GM19467 (cell line): ENCODE results near the gene H2BK1.
A peak's percentile ranks its signal among the peaks of the same experiment; 100 is the strongest.

Experiments used
- ATAC-seq: cut with Tn5 transposase; IDR thresholded peaks from one replicate; pipeline ENCODE4 v1.9.1; 2021; ENCODE audit warnings: mild to moderate bottlenecking, moderate library complexity; ENCODE audit not compliant: unreplicated experiment

The H2BK1 gene

DNA sequence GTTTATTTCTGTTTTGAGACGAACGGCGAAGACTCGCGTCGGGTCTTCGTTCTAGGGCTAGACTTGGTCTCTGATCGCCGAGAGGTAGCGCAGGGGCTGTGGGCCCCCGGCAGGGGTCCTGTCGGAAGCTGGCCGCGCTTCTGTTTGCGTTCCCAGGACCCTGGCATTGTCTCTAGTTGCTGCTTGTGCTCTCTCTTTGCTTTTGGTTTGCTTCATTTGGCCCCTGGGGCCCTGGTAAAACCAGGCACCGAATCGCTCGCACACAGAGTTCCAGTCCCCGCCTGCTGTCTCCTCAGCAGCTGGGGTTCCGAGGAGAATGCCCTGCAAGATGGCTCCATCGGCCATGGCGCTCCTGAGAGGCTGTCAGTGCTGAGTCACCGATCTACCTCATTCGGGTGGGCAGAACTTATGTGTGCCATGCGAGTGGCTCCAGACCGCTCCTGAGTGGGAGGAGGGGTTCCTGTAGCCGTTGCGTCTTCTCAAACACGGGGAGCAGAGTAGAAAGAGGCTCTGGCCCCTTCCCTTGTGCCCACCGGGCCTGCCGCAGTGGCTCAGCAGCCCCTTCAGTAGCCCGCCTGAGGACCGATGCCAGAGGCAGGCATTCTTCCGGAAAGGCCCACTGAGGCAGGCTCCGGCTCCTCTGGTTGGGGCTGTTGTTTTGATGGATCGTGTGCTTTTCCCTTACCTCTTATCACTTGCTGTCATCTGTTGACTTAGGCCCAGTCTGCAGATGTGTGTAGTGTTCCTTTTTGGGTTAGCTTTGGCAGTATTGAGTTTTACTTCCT lies 22.8 kb upstream of the H2BK1 start:
- ATAC-seq: no peak

DNA sequence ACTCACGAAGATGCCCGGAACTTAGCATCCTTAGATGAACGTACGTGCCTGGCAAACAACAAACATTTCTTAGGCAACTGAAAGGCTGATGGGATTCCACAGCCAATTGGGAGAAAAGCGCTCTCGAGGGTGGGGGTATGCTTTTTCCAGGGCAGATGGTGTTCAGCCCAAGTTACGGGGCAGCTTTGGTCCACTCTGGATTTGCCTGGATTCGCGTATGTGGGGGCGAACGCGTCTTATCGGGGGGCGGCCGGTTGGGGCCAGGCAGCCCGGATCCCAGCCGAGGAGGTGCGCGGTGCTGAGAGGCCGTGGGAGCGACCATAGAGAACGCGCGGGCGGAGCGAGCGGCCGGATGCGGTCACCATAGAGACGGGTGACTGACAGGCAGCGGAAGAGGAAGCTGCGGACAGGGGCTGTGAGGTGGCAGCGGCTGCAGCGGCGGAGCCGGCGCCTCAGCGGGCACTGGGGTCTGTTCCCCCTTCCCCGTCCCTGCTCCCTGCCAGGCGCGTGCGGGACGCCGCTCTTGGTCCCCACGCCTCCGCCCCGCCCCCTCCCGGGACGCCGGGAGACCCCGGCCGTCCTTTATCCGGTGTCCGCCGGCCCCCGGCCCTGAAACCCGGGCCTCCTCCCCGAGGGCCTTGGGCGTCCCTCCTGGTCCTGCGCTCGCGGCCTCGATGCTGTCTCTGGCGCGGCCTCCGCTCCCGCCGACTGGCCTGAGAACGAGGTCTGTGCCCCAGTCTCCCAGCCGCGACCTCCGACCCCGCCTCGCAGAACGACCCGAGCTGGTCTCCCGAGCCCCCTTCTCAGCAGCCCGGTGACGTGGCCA lies 22.0 kb upstream of the H2BK1 start, which contains the start of gene CHPF2:
TSS of gene CHPF2 (plus strand) at position 393 of the 826 bp plus-strand sequence. CDS start 1,529 bp downstream, outside the sequence.
- ATAC-seq: peak; percentile 95

DNA sequence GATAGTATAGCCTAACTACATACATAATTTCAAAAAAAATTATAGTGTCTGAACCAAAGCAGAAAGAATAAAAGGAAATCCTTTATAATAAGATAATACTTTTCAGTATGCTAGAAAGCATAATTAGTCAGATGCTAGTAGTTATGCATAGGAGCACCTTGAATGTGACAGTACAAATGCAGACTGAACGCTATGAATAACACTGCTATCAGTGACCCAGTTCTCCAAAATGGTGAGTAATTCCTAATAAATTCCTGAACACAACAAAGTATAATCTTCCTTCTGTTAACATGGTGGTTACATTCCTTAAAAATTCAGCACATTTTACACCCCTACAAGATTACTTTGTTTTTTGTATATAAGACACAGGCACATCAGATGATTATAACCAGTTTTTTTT lies 20.8 kb upstream of the H2BK1 start:
- no peak for ATAC-seq

DNA sequence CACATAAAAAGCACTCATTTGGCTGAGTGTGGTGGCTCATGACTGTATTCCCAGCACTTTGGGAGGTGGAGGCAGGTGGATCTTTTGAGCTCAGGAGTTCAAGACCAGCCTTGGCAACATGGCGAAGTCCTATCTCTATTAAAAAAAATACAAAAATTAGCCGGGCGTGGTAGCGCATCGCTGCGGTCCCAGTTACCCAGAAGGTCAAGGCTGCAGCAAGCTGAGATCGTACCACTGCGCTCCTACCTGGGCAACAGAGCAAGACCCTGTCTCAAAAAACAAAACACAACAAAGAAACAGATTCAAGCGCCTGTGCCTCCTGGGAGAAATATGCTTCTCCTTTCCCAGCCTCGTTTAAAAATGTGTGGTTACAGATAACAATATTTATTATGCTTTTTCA lies 19.0 kb upstream of the H2BK1 start:
- ATAC-seq: no peak

DNA sequence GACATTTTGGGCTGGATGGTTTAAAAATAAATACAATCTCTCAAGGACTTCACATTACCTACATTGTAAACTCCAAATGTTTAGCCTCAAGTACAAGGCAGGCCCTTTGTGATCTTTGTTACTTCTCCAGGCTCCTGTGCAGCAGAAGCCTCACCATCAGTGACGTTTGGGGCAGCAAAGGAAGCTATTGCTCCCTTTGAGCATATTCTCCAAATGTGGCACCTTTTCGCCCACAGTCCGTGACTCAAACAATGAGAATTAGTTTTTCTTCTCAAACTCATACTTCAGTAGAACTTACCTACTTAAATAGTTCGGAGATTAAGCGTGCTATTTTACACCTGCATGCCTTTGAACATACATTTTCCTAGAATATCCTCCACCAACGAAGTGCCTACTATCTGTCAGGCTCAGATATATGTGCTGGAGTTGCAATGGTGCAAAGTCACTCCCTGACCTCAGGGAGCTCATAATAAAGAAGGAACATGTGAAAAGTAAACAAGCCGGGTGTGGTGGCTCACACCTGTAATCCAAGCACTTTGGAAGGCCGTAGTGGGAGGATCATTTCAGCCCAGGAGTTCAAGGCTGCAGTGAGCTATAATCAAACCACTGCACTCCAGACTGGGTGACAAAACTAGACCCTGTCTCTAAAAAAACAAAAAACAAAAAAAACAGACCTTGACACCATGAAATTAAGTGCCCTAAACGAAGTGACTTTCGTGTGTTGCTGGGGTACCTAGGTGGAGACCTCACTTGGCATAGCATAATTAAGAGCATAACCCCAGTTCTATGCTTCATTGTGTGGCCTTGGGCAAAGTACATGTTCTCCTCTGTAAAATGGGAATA lies 18.0 kb upstream of the H2BK1 start:
- ATAC-seq: no peak

DNA sequence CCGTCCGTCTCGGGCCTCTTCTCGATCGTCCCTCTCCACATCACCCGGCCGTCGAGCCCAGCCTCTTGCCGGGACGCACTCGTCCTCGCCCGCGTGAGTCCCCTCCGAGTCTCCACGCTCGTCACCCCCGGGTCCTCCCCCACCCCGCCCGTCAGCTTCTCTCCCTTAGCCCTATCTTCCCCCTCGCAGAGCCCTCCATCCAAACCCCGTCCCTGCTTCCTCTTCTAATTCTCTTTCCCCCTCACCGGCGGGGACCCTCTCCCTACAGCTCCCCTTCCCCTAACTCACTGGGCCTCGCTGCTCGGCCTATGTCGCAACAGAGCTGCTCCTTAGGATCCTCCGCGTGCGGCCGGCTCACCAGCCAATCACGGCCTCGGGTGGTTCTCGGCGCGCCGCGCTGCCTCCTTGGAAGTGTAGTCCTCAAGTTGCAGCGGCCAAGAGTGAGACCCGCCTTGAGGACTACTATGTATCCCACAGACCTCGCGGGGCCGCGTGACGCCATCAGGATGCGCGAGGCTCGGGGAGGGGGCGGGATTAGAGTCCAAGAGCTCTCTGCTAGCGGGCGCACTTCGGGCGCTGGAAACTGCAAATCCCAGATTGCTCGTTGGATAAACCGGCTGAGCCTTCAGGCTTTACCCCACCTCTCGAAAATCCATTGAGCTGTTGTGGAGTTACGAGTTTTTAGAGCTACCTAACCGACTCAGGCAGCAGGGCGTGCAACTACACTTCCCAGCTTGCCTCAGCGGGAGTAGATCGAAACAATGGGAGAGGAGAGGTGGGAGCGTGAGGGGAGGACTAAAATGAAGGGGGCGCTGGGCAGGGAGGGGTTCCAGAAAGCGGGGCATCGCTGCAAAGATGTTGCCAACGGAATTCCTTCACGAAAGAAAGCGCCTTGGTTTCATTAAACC lies 16.8 kb upstream of the H2BK1 start, which contains the start of gene ABCF2:
TSS of gene ABCF2 (minus strand) at position 331 of the 908 bp plus-strand sequence. CDS start 747 bp downstream, outside the sequence.
- peak; percentile 100 for ATAC-seq

DNA sequence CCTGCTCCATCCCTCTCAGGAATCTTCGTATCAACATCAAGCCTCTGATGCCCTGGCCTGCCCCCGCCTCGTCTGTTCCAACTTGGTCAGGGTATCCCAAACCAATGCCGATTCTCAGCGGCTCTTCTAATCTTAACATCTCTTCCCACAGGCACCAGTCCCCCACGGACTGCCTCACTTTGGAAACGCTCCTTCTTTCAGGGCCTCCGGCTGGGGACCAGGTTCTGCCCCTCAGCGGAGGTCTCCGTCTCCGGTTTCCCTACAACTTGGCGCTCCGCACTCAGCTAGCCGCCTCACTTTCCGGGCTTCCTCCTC lies 16.2 kb upstream of the H2BK1 start:
- ATAC-seq: no peak

DNA sequence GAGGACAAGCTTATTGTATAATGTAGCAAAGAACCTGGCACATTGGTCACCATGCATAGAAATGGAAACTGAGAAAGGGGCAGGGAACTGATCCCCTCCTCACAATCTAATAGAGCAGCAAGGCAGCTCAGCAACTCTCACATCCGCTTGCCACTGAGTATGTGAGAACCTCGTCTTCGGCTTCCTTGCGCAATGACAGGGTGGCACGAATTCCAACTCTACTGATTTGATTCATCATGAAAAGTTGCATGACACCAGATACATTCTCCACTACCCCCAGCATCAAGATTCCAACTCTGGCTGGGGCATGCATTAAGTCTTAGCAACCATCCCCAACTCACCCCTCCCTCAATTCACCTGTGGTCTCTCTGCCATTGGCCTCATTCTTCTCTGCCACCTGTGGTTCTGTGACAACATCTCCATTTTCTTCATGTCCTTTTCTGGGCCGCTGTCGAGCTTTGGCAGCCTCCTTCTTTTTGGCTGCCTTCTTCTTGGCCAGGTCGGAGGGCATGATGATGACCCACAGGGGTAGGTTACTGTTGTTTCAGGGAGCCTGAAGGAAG lies 15.7 kb upstream of the H2BK1 start:
- ATAC-seq: no peak

DNA sequence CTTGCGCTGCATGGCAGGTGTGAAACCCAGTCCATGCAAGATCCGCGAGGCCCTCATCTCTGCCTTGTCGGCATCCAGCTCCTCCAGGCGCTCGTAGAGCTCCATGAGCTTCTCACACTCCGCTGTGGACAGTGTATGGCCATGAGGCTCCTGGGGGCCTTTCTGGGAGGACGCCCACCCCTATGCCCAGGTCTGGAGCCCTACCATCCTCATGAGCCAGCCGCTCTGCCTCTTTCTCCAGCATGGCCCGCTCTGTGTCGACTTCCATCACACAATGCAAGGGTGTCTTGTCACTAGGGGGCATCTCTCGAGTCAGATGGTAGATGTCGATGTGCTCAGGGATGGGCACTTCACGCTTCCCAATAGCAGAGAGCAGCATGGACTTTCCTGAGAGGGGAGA lies 13.4 kb upstream of the H2BK1 start:
- no peak for ATAC-seq

DNA sequence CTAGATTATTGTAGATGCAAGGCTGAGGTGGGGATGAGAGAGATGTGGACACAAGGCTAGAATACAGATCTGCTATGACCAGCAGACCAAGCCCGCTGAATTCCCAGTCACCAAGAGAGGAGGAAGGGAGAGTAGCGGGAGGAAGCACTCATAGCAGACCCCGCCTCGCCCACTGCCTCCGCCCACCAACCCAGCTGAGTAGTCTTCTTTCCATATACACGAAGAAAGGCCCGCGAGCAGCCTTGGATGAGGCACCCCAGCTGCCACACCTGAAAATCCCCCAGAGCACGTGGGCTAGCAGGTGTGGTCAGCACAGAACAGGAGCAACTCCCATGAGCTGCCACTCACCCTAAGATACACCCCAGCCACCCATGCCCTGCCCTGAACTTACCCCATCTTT lies 7.9 kb upstream of the H2BK1 start:
- ATAC-seq: no peak

DNA sequence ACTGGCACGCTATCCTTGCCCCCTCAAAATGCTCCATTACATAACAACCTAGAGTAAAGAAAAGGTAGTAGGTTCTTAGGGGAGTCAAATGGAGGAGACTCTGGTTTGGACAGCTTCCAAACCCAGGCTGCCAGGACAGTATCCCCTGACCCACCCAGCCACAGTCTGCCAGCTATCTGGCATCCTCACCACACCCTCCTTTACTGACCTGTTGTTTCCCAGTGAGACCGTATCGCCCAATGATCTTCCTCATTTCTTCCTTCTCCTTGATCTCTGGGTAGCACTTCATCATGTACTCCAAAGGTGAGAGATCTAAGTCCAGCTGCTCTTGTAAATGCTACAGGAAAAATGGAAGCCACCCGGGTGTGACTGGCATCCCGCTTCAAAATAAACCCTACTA lies 5.1 kb upstream of the H2BK1 start:
- ATAC-seq: no peak

DNA sequence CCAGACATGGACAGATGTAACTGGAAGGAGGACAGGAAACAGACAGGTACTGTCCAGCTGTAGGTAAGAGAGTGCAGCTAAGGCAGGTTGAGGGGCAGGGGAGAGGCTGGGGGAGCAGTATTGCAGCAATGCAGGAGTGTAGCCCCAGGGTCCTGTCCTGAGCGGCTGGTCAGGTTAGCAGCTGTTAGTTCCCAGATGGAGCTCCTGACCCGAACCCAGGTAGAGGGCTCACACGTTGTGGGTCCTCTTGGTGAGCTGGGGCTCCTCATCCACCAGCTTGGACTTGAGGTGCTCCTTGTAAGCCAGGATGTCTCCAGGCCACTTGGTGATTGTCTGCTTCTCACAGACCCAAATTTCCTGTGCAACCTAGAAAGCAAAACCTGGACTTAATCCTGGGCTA lies 3.5 kb upstream of the H2BK1 start:
- ATAC-seq: no peak

DNA sequence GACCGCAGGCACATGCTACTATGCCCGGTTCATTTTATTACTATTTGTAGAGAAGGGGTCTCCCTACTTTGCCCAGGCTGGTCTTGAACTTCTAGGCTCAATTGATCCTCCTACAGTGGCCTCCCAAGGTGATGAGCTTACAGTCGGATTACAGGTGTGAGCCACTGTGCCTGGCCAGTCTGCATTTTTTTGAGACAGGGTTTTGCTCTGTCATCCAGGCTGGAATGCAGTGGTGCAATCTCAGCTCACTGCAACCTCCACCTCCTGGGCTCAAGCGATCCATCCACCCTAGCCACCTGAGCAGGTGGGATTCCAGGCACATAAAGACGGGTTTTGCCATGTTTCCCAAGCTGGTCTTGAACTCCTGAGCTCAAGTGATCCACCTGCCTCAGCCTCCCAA lies 2.3 kb upstream of the H2BK1 start:
- ATAC-seq: no peak

DNA sequence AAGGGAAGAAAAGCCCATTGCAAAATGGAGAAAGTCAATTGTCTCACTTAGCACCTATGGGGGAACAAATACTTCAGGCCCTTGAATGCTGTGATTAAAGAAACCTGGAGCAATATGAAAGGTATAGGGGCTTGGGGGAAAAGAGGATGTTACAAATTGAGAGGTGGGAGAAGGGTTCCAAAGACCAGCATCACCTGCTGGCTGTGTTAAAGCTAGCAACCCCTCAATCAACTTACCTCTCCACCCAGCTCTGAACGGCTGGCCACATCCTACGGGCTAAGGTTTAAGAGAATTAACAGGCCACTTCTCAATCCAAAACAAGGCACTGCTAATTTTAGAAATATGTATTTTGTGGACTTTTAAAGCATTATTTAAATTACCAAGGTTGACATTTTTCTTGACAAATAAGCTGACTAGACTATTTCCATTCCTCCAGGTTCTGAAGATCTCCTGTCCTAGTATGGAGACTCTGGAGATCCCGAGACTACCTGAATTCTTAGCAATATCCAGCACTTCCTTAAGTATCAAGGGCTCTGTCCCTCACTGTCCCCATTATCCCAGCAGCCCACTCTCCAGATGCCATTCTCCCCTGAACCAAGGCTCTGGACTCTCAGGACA lies 976 bp upstream of the H2BK1 start:
- ATAC-seq: no peak

DNA sequence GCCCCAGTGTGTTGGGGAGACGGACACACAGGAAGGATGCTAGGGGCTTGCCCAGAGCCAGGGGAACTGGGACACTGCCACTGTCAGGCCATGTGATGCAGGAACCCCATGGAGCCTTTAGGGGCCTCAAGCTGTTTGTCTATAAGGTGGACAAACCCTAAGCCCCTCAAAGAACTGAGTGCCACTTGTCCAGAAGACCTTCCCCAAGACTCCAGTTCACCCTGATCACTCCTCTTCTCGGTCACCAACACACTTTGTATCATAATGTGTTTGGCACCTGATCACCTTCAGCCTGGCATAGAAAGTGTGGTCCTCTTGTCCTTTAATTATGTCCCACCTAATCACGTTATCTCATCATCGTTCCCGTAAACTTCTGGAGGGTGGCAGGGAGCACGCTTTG lies 700 bp downstream of the H2BK1 start:
- ATAC-seq: no peak

DNA sequence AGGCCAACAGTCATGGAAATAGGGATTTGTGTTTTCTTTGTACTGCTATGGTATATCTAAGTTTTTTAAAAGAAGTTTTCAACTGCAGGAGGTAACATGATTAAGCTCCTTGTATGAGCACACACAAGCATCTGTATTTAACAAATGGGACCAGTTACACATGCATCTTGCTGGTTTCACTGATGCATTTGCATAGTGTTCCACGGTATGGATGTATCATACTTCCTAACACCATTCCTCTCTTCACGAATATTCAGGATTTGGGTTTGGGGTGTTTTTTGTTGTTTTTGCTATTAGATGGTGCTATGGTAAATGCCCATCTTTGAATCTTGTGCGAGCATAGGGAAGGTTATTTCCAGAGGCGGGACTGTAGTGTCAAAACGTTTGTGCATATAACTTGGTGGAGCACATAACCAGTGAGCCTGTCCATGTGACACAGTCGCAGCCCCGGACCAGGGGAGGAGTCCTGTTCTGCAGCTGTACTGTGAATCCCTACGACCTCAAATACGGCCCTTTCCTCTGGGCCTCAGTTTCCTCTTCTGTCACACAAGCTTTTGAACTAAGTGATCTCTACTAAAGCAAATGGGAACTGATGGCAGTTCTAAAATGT lies 1.9 kb downstream of the H2BK1 start:
- ATAC-seq: no peak

DNA sequence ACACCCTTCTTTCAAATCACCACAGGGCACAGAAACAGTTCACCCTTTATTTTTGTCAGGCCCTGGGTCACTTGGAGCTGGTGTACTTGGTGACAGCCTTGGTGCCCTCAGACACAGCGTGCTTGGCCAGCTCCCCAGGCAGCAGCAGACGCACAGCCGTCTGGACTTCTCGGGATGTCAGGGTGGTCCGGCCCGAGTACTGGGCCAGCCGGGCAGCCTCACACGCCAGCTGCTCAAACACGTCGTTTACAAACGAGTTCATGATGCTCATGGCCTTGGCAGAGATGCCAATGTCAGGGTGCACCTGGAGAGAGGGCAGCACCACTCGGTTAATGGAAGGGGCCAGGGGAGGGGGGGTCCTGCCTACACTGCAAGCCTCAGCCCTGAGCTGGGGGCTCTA lies 2.5 kb downstream of the H2BK1 start:
- ATAC-seq: no peak

DNA sequence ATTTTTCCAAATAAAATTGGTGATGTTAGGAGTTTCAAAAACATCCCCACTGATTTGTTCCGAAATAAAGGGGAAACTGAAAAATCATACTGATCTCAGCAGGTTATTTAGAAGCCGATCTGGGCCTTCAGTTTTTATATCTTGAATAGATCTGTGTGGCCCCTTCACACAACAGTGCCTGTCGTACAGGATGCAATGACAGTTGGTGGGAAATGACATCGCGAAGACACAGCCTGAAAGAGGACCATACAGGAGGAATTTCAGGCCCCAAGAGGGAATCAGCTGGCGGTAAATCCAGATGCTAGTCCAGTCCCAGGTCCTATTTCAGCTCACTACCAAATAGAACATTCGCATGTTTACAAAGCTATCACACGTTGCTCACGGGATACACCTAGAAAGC lies 3.0 kb downstream of the H2BK1 start:
- no peak for ATAC-seq

DNA sequence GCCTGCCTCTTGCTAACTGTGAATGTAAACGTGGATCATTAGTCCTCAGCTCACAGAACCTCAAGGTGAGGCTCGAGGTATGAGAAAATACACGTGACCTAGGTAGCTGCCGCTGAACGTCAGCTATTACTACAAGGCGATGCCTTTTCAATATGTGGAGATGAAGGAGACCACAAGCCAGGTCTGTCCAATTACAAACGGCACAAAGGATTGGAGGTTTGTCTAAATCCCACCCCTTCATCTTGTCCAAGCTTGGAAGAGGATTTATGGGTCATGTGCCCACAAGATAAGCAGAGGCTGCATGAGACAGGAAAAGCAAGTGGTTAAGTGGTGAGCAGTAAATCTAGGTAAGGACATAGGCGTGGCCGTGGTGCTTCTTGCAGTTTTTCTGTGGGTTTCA lies 3.4 kb downstream of the H2BK1 start:
- ATAC-seq: no peak
